Fibroblast of mammary gland (primary cell): ENCODE results near the gene CT47A1.
"Not testable (repeated sequence)": the region's sequence is repeated elsewhere in the genome, so short reads cannot be mapped to it uniquely, and the experiment has no call there.

Experiments used
- DNase-seq: peaks from one replicate; pipeline ENCODE4 v3.0.0-alpha.2; 2010; ENCODE audit warnings: low read depth
- H3K4me3 ChIP-seq: 2 replicates; pipeline ENCODE4 v1.5.1; 2011; ENCODE audit warnings: low read depth, mild to moderate bottlenecking, low read length, moderate library complexity; ENCODE audit not compliant: control insufficient read depth
- CTCF ChIP-seq: conservative IDR thresholded peaks from 2 replicates; pipeline ENCODE4 v1.5.1; 2011; ENCODE audit warnings: low read depth, low read length, inconsistent platforms; ENCODE audit not compliant: control insufficient read depth, insufficient read depth

CT47A1 gene

GRCh38 chrX:120985660-120986059 lies at the start of gene CT47A1:
CT47A1 (minus strand) TSS chrX:120985760; CDS start chrX:120985529, 231 bp downstream.
- not testable (repeated sequence) for H3K4me3 ChIP-seq, DNase-seq

GRCh38 chrX:121032531-121032930 lies 47.0 kb upstream of the CT47A1 start:
- TF ChIP-seq CTCF, result no peak
- no peak overlapping the region for H3K4me3 ChIP-seq
- no peak for DNase-seq

- H3K4me3 ChIP-seq, result no peak overlapping the region
- DNase-seq, result no peak
- no peak for TF ChIP-seq CTCF
These were observed 44.5 kb upstream of the CT47A1 start for GRCh38 chrX:121030083-121030482.

DNA sequence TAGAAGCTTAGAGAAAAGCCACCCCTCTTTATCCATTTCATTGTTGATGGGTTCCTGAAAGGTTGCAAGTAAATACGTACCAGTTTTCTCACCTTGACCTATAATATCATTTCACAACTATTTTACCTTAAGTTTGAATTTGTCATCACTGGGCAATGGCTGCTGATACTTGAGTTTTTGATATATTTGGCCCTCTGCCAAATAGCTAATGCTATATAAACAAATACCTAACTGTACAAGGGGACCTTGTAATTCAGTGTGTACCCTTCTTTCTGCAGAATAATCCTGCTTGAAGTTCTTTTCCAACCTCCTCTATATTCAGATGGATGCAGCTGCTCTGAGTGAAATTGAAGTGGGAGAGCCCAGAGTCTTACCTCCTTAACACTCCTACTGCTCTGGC lies 42.9 kb upstream of the CT47A1 start:
- no peak for DNase-seq
- no peak overlapping the region for H3K4me3 ChIP-seq
- TF ChIP-seq CTCF, result no peak

GRCh38 chrX:121014826-121015225 lies 29.3 kb upstream of the CT47A1 start:
- TF ChIP-seq CTCF, result no peak
- no peak overlapping the region for H3K4me3 ChIP-seq
- DNase-seq, result no peak

DNA sequence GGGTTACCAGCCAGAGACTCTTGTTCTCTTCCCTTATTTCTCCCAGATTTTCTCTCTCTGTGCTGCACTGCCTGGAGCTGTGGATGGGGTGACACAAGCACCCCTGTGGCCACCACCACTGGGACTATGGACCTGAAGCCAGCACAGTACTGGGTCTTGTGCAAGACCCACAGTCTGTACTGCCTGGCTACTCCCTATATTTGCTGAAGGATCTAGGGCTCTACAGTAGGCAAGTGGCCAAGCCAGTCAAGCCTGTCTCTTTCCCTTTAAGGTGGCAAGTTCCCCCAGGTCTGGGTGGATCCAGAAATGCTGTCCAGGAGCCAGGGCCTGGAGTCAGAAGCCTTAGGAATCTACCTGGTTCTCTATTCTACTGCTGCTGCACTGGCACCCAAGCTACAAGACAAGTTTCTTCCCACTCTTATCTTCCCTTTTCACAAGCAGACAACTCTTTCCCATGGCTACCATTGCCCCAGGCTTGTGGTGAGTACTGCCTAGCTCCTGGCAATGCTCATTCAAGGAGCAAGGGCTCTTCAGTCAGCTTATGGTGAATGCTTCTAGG lies 28.4 kb upstream of the CT47A1 start:
- DNase-seq, result no peak
- no peak overlapping the region for H3K4me3 ChIP-seq
- no peak for TF ChIP-seq CTCF

DNA sequence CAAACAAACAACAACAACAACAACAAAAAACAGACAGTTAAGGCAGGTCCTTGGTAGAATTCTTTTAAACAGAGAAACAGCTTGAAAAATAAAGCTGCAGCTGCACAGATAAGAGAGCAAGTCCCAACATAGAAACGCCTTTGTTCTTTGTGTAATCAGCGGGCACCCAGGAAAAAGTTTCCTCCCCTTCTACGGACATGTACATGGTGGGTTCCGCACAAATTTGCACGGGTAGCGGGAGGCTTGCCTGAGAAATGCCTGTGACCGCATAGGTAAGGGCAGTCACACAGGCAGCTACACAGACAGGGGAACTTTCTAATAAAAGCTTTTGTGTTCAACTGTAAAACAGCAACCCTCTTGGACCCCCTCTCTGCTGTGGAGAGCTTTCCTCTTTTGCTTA lies 25.7 kb upstream of the CT47A1 start:
- DNase-seq, result no peak
- TF ChIP-seq CTCF, result no peak
- H3K4me3 ChIP-seq, result no peak overlapping the region

- peak; percentile 35 for DNase-seq
These were observed 24.7 kb upstream of the CT47A1 start for GRCh38 chrX:121010218-121010617.

More at GRCh38 chrX:121010218-121010617, 24.7 kb upstream of the CT47A1 start:
- H3K4me3 ChIP-seq, result no peak overlapping the region
- TF ChIP-seq CTCF, result no peak
